Keratinocyte (primary cell): ENCODE measurements around the gene ZNF217. TPM values are rescaled to one million over a fixed set of nuclear protein-coding genes. Genes with fewer than 3 reads are reported as not detected.

Source experiments
- DNase-seq: peaks from one replicate; pipeline ENCODE4 v3.0.0-alpha.2; 2011; ENCODE audit warnings: low read depth, missing footprints, low spot score
- FAIRE-seq: peaks from 2 replicates; lab custom pipeline; 2011; peaks lifted over from hg19 to GRCh38; lab: Jason Lieb, UNC
- H2AFZ ChIP-seq: 2 replicates; pipeline ENCODE4 v1.6.0; 2012; ENCODE audit warnings: low read length, control low read depth, inconsistent platforms; ENCODE audit not compliant: control insufficient read depth
- H3K27ac ChIP-seq: 2 replicates; pipeline ENCODE4 v1.5.1; 2011; ENCODE audit warnings: low read length; ENCODE audit not compliant: control insufficient read depth, insufficient read depth
- H3K27me3 ChIP-seq: 3 replicates; pipeline ENCODE4 v1.6.0; 2011; ENCODE audit warnings: low read length; ENCODE audit not compliant: control insufficient read depth, insufficient read depth; ENCODE audit errors: extremely low read depth
- H3K36me3 ChIP-seq, 2 experiments: 2 replicates in 1 of 2; 3 replicates in 1 of 2; pipeline ENCODE4 v1.5.1; 2011; ENCODE audit warnings: low read length in 2 of 2, mild to moderate bottlenecking in 1 of 2; ENCODE audit not compliant: control insufficient read depth in 2 of 2, insufficient read depth in 2 of 2; ENCODE audit errors: extremely low read depth in 1 of 2
- H3K4me1 ChIP-seq: 3 replicates; pipeline ENCODE4 v1.5.1; 2011; ENCODE audit warnings: low read length; ENCODE audit not compliant: control insufficient read depth, insufficient read depth; ENCODE audit errors: extremely low read depth
- H3K4me2 ChIP-seq: 3 replicates; pipeline ENCODE4 v1.6.0; 2011; ENCODE audit warnings: low read depth, low read length; ENCODE audit not compliant: control insufficient read depth, insufficient read depth; ENCODE audit errors: extremely low read depth
- H3K4me3 ChIP-seq, 3 experiments: fragments of 200-600 bp in 1 of 3; sonication (generic) in 1 of 3; 2 replicates in 2 of 3; 3 replicates in 1 of 3; pipeline ENCODE4 v1.5.1; 2011 to 2016; ENCODE audit warnings: low read length in 3 of 3, mild to moderate bottlenecking in 3 of 3, control low read depth in 2 of 3, inconsistent platforms in 1 of 3, low read depth in 1 of 3, mixed read lengths in 1 of 3, mixed run types in 1 of 3, moderate library complexity in 1 of 3; ENCODE audit not compliant: control insufficient read depth in 2 of 3, insufficient read depth in 2 of 3; ENCODE audit errors: extremely low read depth in 1 of 3
- H3K79me2 ChIP-seq: 2 replicates; pipeline ENCODE4 v1.6.0; 2012; ENCODE audit warnings: low read length; ENCODE audit not compliant: control insufficient read depth, insufficient read depth
- H3K9ac ChIP-seq: 3 replicates; pipeline ENCODE4 v1.6.0; 2011; ENCODE audit warnings: low read length; ENCODE audit not compliant: control insufficient read depth, insufficient read depth; ENCODE audit errors: extremely low read depth
- H3K9me1 ChIP-seq: 3 replicates; pipeline ENCODE4 v1.6.0; 2011; ENCODE audit warnings: low read length; ENCODE audit not compliant: control insufficient read depth, insufficient read depth; ENCODE audit errors: extremely low read depth
- H3K9me3 ChIP-seq: 2 replicates; pipeline ENCODE4 v1.5.1; 2012; ENCODE audit warnings: low read depth, low read length; ENCODE audit not compliant: control insufficient read depth
- H4K20me1 ChIP-seq: 3 replicates; pipeline ENCODE4 v1.6.0; 2011; ENCODE audit warnings: low read length; ENCODE audit not compliant: control insufficient read depth, insufficient read depth; ENCODE audit errors: extremely low read depth
- CTCF ChIP-seq, 3 experiments: IDR thresholded peaks in 1 of 3; conservative IDR thresholded peaks in 1 of 3; optimal IDR thresholded peaks in 1 of 3; 2 replicates in 2 of 3; 3 replicates in 1 of 3; pipeline versions ENCODE3 to v1.5.1; 2011; ENCODE audit warnings: low read length in 3 of 3, mild to moderate bottlenecking in 3 of 3, moderate library complexity in 2 of 3, control low read depth in 1 of 3, inconsistent platforms in 1 of 3; ENCODE audit not compliant: insufficient read depth in 2 of 3; ENCODE audit errors: extremely low read depth in 1 of 3
- EZH2 ChIP-seq: IDR thresholded peaks from one replicate; pipeline ENCODE4 v1.6.1; 2012; ENCODE audit warnings: inconsistent platforms, mild to moderate bottlenecking, low read length, moderate library complexity
- dilution Hi-C: fragments of 300-500 bp; cut with MboI; formaldehyde crosslinking; loops from one replicate; pipeline ENCODE4 v1.7.0; 2020; ENCODE audit warnings: low sequenced_read_pairs; ENCODE audit not compliant: extremely low pct_ligation_motif_present
- polyA plus RNA-seq, 5 experiments: library from polyadenylated mRNA; depleted of rRNA in 3 of 5; stranded (reverse) in 3 of 5; stranded (forward) in 1 of 5; unstranded in 1 of 5; fragments of >200 nt; gene quantifications; 1 replicate in 1 of 5; 2 replicates in 3 of 5; 3 replicates in 1 of 5; pipeline versions ENCODE4 v1.2.1 to v1.2.3, GENCODE V29; 2011 to 2012; ENCODE audit warnings: missing spikeins in 2 of 5, low read depth in 1 of 5, low replicate concordance in 1 of 5

ZNF217 gene
- polyA plus RNA-seq, 1 donor (not counting 4 experiments of a cell fraction or from before 2014, with no cell fraction given), result 17.3 TPM

- DNase-seq (no peak), FAIRE-seq (no peak)
- H3K9ac ChIP-seq, result peak overlapping the region; percentile 71
- H3K36me3 ChIP-seq, result peaks cover 39 to 60% of the 10 kb centered on the region in 2 experiments
- peak overlapping the region; percentile 90 for H3K4me2 ChIP-seq
- H3K9me3 ChIP-seq, result no peaks in the 10 kb centered on the region
- H3K4me3 ChIP-seq, result peak overlapping the region in 1 of 3 experiments; percentile 59
- H2AFZ ChIP-seq, result no peak overlapping the region
- H3K4me1 ChIP-seq, result peaks cover 47% of the 10 kb centered on the region
- peak overlapping the region; percentile 95 for H3K27ac ChIP-seq
- peaks cover 4% of the 10 kb centered on the region for H3K9me1 ChIP-seq
- TF ChIP-seq CTCF (optimal IDR thresholded peaks at IDR 0.05 in 1 of 3, IDR thresholded peaks at IDR 0.05 in 1 of 3, conservative IDR thresholded peaks at IDR 0.05 in 1 of 3; ENCODE audit: extremely low read depth in 1 of 3, insufficient read depth in 2 of 3, low read length in 3 of 3) (no peak), EZH2 (no peak)
- H4K20me1 ChIP-seq, result peaks cover 7% of the 10 kb centered on the region
- H3K79me2 ChIP-seq, result peaks cover 86% of the 10 kb centered on the region
- dilution Hi-C loops, result no loop called here
- no peaks in the 10 kb centered on the region for H3K27me3 ChIP-seq
These were observed 13.1 kb downstream of the ZNF217 start for GRCh38 chr20:53580376-53581111.

- FAIRE-seq (no peak), DNase-seq (no peak)
- dilution Hi-C loops, result no loop called here
- Histone ChIP-seq H3K9me3 (no peaks in the 10 kb centered on the region), H3K36me3 (peaks cover 41 to 67% of the 10 kb centered on the region in 2 experiments), H3K27me3 (no peaks in the 10 kb centered on the region), H3K79me2 (peaks cover 88% of the 10 kb centered on the region), H2AFZ (no peak overlapping the region), H3K4me2 (peak overlapping the region; percentile 90), H3K4me1 (peaks cover 47% of the 10 kb centered on the region), H4K20me1 (peaks cover 7% of the 10 kb centered on the region), H3K9me1 (peaks cover 4% of the 10 kb centered on the region), H3K9ac (peak overlapping the region; percentile 71), H3K4me3 (peak overlapping the region in 2 of 3 experiments; percentile 44 to 59), H3K27ac (peak overlapping the region; percentile 95)
- TF ChIP-seq CTCF (optimal IDR thresholded peaks at IDR 0.05 in 1 of 3, IDR thresholded peaks at IDR 0.05 in 1 of 3, conservative IDR thresholded peaks at IDR 0.05 in 1 of 3; ENCODE audit: extremely low read depth in 1 of 3, insufficient read depth in 2 of 3, low read length in 3 of 3) (no peak), EZH2 (no peak)
These were observed 13.9 kb downstream of the ZNF217 start for GRCh38 chr20:53579581-53580375.
